HG02981 (cell line): ENCODE data around the gene OTULIN.

Experiments used
- ATAC-seq: cut with Tn5 transposase; IDR thresholded peaks from one replicate; pipeline ENCODE4 v1.9.1; 2021; ENCODE audit warnings: mild to moderate bottlenecking, moderate library complexity; ENCODE audit not compliant: unreplicated experiment

OTULIN gene

DNA sequence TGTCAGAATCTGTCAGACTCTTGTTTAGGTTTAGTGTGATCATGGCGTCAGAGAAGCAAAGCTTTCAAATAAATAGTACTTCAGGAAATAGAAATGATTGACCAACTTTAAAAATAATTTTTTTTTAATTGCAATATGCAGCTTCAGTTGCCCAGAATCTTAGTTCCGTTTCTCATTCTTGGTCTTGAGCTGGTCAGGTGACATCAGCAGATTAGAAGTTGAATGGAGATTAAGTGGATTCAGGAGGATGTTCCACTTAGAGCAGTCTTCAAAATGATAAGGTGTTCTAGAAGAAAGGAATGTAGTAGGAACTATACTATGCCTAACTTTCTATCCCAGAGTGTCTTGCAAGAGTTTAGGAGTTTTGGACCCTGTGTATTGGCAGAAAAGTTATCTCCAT lies 30.6 kb downstream of the OTULIN start:
- ATAC-seq: no peak

GRCh38 chr5:14696057-14696456 lies 31.5 kb downstream of the OTULIN start:
- no peak for ATAC-seq

GRCh38 chr5:14696851-14697250 lies 32.3 kb downstream of the OTULIN start:
- no peak for ATAC-seq

DNA sequence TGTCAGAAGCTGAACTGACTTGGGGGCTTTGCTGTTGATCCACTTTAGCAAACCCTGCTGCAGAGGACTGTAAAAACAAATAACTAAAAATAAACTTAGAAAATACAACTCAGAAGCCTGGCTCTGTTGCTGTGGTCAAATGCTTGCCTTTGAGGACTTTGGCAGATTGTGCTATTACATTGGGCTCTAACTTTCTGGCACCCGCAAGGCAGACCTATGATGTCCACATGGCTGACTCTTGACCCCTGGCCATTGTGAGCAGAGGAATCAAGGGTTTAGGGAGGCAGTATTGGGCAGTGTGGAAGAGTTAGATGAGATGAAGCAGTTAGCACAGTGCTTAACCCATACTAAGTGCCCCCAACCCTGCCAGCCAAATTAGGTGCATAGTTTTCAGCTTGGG lies 34.0 kb downstream of the OTULIN start:
- ATAC-seq: no peak

DNA sequence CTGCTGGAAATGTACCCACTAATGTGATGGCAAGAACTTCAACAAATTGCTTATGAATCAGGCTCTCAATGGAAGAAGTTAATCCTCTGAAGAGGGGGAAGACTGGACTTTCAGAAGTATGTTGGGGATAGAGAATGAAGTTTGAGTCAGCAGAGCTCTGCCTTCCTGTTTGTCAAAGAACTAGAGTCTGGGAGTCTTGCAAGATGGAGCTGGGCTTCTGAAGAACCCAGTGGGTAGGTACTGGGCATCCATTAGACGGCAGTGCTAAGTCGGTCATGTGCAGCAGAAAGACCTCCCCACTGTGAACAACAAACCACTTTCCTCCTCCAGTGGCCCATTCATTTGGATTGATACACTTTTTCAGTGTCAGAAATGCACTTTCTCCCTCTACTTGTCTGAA lies 34.6 kb downstream of the OTULIN start:
- no peak for ATAC-seq

DNA sequence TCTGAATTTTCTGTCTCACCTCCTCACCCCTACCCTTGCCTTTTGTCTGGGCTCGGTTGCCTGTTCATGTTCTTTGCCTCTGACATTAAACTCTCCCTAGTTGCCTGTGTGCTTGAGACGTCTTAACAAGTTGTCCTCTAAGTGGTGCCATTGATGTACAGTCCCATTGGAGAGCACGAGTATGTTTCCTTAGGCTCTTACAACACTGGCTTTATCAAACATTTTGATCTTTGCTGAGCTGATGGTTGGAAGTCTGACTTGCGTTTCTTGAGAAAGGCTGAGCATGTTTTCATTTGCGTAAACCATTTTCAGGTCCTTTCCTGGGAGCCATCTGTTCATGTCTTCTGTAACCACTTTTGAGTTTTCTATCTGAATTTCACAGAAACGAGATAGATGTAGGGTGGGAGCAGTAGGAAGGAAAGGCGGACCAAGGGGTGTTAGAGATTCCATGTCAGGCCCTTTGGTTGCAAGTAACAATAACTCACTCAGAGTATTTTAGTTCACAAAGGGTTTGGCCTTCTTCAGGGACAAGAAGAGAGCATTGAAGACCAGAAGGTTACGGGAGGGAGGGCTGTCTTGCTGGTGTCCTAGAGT lies 35.4 kb downstream of the OTULIN start:
- no peak for ATAC-seq

- ATAC-seq: no peak
Observed at GRCh38 chr5:14700478-14701436, 36.2 kb downstream of the OTULIN start.

DNA sequence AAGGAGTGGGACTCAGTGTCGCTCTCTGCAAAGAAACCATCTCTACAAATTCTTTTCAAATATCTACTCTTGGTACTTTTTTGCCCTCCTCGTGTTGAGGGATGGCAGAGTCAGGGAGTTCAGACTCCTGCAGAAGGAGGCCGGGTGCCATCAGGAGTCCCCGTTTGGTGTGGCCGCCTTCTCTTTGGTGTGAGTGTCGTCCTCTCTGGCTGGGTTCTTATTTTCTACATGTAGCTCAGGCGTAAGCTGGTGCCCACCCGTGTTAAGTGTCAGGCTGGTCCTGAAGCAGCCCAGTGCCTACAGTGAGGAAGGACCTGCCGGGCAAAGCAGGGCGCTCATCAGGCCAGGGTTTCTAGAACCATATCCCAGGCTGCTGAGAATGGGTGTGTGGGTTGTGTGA lies 37.0 kb downstream of the OTULIN start:
- ATAC-seq: no peak

- ATAC-seq: no peak
Observed at GRCh38 chr5:14702238-14702839, 37.8 kb downstream of the OTULIN start.

DNA sequence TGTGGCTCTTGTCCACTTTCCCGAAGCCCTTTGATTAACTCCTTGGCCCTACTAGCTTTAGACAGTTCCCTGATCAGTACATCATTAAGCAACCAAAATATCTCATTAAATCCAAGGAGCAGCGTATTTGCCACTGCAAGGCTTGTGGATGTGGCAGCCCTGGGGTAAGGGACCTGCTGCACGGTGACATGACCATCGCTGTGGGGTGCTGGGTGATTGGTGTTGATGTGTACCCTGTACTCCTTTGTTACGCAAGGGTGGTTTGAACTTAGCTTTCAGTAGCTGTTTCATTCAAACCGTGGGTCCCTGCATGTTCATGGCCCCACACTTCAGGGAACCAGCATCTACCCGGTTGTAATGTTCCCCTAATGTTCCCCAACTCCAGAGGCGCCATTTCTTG lies 41.0 kb downstream of the OTULIN start:
- no peak for ATAC-seq

DNA sequence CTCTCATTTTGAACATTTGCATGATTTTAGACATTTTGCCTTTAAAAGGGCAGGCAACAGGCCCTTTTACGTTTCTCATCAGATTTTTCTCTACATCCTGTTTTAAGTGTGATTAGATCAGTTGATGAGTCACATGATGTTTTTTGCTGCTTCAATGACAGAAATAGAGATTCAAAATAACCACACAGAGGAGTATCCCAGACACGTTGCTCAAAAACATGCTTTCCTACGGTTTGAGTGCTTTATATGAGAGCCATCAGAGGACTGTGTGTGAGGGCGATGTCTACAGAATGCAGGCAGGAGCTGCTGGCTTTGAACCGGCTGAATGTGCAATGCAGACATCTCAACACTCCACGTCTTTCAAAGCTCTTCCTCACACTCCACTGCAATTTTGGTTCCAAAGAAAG lies 42.1 kb downstream of the OTULIN start:
- no peak for ATAC-seq

DNA sequence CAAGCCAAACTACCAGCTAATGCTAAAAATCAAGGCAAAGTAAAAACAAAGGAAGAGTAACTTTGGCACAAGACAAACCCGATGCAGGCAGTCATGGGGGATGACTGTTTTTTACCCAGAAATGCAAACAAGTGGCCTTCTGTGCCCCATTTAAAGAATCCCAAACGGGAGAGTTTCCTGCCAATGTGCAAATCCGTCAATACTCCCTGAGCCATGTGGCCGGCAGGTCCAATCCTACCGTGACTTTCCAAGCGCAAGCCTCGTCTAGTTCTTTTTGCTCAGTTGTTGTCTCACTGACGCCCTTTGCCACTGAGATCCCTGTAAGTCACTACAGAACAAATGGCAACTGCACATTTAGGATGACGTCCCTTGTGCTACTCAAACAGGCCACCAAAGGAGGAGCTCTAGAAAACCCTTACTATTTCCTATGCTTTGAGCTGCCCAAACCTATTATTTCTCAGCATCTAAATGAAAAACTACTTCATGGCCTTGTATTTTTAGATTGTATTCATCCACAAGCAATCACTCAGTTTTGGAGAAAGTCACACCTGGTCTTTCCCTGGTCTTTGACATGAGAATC lies 43.4 kb downstream of the OTULIN start:
- ATAC-seq: no peak

DNA sequence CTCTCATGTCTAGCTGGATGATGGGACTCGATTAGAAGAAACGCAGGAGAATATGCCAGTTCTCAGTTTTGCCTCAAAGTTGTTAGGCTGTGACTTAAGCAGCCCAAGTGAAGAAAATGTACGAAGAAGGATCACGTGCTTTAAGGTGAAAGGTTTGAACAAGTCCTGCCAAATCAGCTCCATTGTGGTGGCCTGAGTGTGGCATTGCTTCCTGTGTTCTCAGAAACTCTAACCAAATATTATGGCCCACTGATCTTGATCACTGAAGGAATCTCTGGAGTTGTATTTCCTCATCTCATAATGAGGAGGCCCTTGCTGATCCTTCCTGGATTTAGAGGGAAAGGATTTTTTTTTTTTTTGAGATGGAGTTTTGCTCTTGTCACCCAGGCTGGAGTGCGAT lies 44.0 kb downstream of the OTULIN start:
- ATAC-seq: no peak

- ATAC-seq: no peak
Observed at GRCh38 chr5:14710313-14710994, 45.9 kb downstream of the OTULIN start.

DNA sequence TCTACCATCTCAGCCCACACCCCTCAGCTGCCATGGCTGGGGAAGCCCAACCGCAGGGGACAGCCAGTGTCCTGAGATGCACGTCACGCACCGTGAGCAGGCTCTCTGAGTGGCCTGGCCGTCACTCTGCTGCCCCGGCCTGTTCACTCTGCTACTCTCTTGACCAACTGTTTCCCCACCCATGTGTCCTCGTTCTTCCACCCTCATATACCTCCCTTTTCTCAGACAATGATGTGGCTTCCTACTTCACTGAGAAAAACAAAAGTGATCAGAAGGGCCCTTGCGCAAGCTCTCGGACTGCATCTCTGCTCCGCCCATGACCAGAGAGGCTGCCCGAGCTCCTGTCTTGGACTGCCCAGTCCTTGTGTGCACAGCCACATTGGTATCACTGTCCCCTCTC lies 47.6 kb downstream of the OTULIN start:
- no peak for ATAC-seq

- no peak for ATAC-seq
Observed at GRCh38 chr5:14712666-14713065, 48.1 kb downstream of the OTULIN start.

GRCh38 chr5:14713476-14714390 lies 49.2 kb downstream of the OTULIN start:
- no peak for ATAC-seq

DNA sequence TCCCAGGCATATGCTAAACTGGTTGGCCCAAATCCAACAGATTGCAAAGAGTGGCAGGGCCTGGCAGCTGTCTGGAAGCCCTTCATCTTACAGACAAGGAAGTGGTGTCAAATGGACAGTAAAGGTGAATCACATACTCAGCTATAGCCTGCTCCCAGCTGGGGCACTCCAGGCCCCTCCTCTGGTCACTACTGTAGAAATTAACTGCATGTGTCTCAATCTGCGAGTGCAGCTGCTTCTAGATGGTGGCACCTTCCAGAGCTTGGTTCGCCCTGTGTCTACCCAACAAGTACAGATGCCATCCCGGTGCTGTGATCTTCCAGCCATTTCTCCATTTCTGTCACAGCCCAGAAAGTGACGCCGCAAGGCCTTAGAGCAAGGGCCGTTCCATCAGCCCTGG lies 50.2 kb downstream of the OTULIN start:
- no peak for ATAC-seq

DNA sequence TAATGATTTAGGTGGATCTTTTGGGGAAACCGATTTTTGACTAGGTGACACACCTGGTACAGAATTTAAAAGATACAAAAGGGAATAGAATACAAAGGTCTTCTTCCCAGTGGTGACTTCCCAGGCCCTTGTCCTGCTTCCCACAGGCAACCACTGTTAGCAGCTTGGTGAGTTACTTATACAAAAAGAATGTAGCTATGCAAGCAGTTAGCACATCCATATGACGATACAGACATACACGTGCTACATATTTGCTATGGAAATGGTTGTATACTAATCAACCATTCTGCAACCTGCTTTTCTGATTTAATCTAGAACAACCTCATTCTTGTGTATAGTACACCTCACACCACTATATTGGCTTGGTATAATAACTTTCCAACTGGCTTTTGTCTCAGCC lies 51.0 kb downstream of the OTULIN start:
- no peak for ATAC-seq
